GM12801 (cell line): ENCODE measurements around the gene APBB2.

Source experiments
- CTCF ChIP-seq: IDR thresholded peaks from one replicate; pipeline ENCODE4 v1.5.1; 2011; ENCODE audit warnings: control low read depth; ENCODE audit not compliant: insufficient read length; ENCODE audit errors: extremely low read depth

The APBB2 gene

GRCh38 chr4:40912460-40913184 is 301.7 kb downstream of the APBB2 start:
- no peak for TF ChIP-seq CTCF

GRCh38 chr4:40910706-40911105 is 303.6 kb downstream of the APBB2 start:
- no peak for TF ChIP-seq CTCF

GRCh38 chr4:40909363-40909876 is 304.9 kb downstream of the APBB2 start:
- TF ChIP-seq CTCF = no peak

- no peak for TF ChIP-seq CTCF
Observed at GRCh38 chr4:40908702-40909362, 305.5 kb downstream of the APBB2 start.

- no peak for TF ChIP-seq CTCF
Observed at GRCh38 chr4:40908297-40908696, 306.0 kb downstream of the APBB2 start.

- TF ChIP-seq CTCF = no peak
Observed at GRCh38 chr4:40905414-40905813, 308.9 kb downstream of the APBB2 start.

- no peak for TF ChIP-seq CTCF
Observed at GRCh38 chr4:40897557-40898203, 316.7 kb downstream of the APBB2 start.
